GM23248 (cell line): Measurements from ENCODE around the gene COQ8B. TPM values are rescaled to one million over a fixed set of nuclear protein-coding genes. Genes with fewer than 3 reads are reported as not detected.

Experiments used
- DNase-seq: peaks from one replicate; pipeline ENCODE4 v3.0.0-alpha.2; 2015
- H2AFZ ChIP-seq: fragments of 200-600 bp; sonication (generic); 2 replicates; pipeline ENCODE4 v1.6.1; 2016; ENCODE audit warnings: antibody characterized with exemption
- H3F3A ChIP-seq: fragments of 200-600 bp; sonication (generic); 2 replicates; pipeline ENCODE4 v1.6.1; 2016; ENCODE audit warnings: mild to moderate bottlenecking, antibody characterized with exemption, mixed run types; ENCODE audit not compliant: insufficient read depth
- H3K27ac ChIP-seq: fragments of 200-600 bp; sonication (generic); 2 replicates; pipeline ENCODE4 v1.5.1; 2016; ENCODE audit warnings: mild to moderate bottlenecking
- H3K27me3 ChIP-seq: fragments of 200-600 bp; sonication (generic); replicated peaks from 2 replicates; pipeline ENCODE4 v1.6.1; 2016; ENCODE audit warnings: mild to moderate bottlenecking; ENCODE audit not compliant: insufficient read depth
- H3K36me3 ChIP-seq: fragments of 200-600 bp; sonication (generic); 2 replicates; pipeline ENCODE4 v1.6.1; 2016; ENCODE audit warnings: low read depth, mild to moderate bottlenecking
- H3K4me1 ChIP-seq: fragments of 200-600 bp; sonication (generic); 2 replicates; pipeline ENCODE4 v1.6.1; 2016; ENCODE audit warnings: mild to moderate bottlenecking; ENCODE audit not compliant: insufficient read depth
- H3K4me2 ChIP-seq: fragments of 200-600 bp; sonication (generic); one replicate; pipeline ENCODE4 v1.6.1; 2016; ENCODE audit warnings: mild to moderate bottlenecking; ENCODE audit not compliant: unreplicated experiment
- H3K4me3 ChIP-seq: fragments of 200-600 bp; sonication (generic); 2 replicates; pipeline ENCODE4 v1.5.1; 2016; ENCODE audit warnings: mild to moderate bottlenecking
- H3K79me2 ChIP-seq: fragments of 200-600 bp; sonication (generic); 2 replicates; pipeline ENCODE4 v1.6.1; 2016; ENCODE audit warnings: mild to moderate bottlenecking; ENCODE audit not compliant: insufficient read depth
- H3K9ac ChIP-seq: fragments of 200-600 bp; sonication (generic); 2 replicates; pipeline ENCODE4 v1.6.1; 2016; ENCODE audit warnings: mild to moderate bottlenecking
- H3K9me2 ChIP-seq: fragments of 200-600 bp; sonication (generic); 2 replicates; pipeline ENCODE4 v1.6.1; 2016; ENCODE audit warnings: mixed run types, mild to moderate bottlenecking, moderate library complexity; ENCODE audit not compliant: insufficient read depth
- H3K9me3 ChIP-seq: fragments of 200-600 bp; sonication (generic); one replicate; pipeline ENCODE4 v1.6.1; 2017; ENCODE audit warnings: low read depth
- H4K20me1 ChIP-seq: fragments of 200-600 bp; sonication (generic); 2 replicates; pipeline ENCODE4 v1.6.0; 2016; ENCODE audit not compliant: insufficient read depth
- EZH2 ChIP-seq: fragments of 200-600 bp; sonication (generic); IDR thresholded peaks from 2 replicates; pipeline ENCODE4 v1.6.1; 2018; ENCODE audit warnings: antibody characterized with exemption, mild to moderate bottlenecking; ENCODE audit not compliant: insufficient read depth, poor library complexity, severe bottlenecking
- EZH2phosphoT487 ChIP-seq: fragments of 200-600 bp; sonication (generic); IDR thresholded peaks from 2 replicates; pipeline ENCODE4 v1.6.1; 2018; ENCODE audit warnings: antibody characterized with exemption, moderate library complexity, mild to moderate bottlenecking, low read depth; ENCODE audit not compliant: insufficient read depth
- WGBS, 2 experiments: methylation state at CpG; one replicate each; pipeline ENCODE4 v1.1.6; 2015 to 2017; ENCODE audit warnings: low lambda C conversion rate in 2 of 2, low coverage in 1 of 2; ENCODE audit errors: missing lambda C conversion rate in 2 of 2; 5-methylcytosine and 5-hydroxymethylcytosine counted together
- in situ Hi-C: fragments of 300-500 bp; cut with MboI; formaldehyde crosslinking; loops from 2 replicates; pipeline ENCODE4 v1.15.0; 2020
- polyA plus RNA-seq: library from polyadenylated mRNA; unstranded; fragments of >200 nt; fragmentation: Nextera tagmentation; extraction: Ambion mirVana; gene quantifications from 2 replicates; pipeline ENCODE4 v1.2.1, GENCODE V29; 2016
- total RNA-seq: library from RNA; depleted of rRNA; stranded (reverse); fragments of >200 nt; shearing (Covaris generic); gene quantifications from 2 replicates; pipeline ENCODE4 v1.2.3, GENCODE V29; 2014

COQ8B gene
- total and polyA plus RNA-seq, 2 experiments from 2014 or later: 15.2 to 28.6 TPM

DNA sequence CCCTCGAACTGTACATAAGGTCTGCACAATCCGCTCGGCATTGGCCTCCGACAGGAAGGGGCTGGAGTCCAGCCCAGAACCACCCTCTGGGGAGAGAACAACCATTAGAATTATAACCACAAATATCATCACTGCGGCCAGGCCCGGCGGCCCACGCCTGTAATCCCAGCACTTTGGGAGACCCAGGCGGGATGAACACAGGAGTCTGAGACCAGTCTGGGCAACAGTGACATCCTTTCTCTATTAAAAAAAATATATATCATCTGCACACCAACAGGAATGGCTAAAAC, 11.4 kb downstream of the COQ8B start:
- in situ Hi-C loops: no loop called here
- Histone ChIP-seq H3K36me3 (peaks cover 7% of the 10 kb centered on the region; the same call in 1 of the 2 replicates), H3K27me3 (no peaks in the 10 kb centered on the region), H3F3A (no peaks in the 10 kb centered on the region), H3K4me3 (no peak overlapping the region), H3K4me1 (no peaks in the 10 kb centered on the region), H3K27ac (no peak overlapping the region), H3K9me2 (no peaks in the 10 kb centered on the region), H3K9ac (no peak overlapping the region), H3K4me2 (no peak overlapping the region), H3K9me3 (no peaks in the 10 kb centered on the region), H2AFZ (no peak overlapping the region), H4K20me1 (no peaks in the 10 kb centered on the region), H3K79me2 (no peaks in the 10 kb centered on the region)
- 94 to 97% methylated on average over 9 of the region's 9 CpGs for WGBS, 2 experiments
- no peak for TF ChIP-seq EZH2
- TF ChIP-seq EZH2phosphoT487: no peak
- DNase-seq: no peak

DNA sequence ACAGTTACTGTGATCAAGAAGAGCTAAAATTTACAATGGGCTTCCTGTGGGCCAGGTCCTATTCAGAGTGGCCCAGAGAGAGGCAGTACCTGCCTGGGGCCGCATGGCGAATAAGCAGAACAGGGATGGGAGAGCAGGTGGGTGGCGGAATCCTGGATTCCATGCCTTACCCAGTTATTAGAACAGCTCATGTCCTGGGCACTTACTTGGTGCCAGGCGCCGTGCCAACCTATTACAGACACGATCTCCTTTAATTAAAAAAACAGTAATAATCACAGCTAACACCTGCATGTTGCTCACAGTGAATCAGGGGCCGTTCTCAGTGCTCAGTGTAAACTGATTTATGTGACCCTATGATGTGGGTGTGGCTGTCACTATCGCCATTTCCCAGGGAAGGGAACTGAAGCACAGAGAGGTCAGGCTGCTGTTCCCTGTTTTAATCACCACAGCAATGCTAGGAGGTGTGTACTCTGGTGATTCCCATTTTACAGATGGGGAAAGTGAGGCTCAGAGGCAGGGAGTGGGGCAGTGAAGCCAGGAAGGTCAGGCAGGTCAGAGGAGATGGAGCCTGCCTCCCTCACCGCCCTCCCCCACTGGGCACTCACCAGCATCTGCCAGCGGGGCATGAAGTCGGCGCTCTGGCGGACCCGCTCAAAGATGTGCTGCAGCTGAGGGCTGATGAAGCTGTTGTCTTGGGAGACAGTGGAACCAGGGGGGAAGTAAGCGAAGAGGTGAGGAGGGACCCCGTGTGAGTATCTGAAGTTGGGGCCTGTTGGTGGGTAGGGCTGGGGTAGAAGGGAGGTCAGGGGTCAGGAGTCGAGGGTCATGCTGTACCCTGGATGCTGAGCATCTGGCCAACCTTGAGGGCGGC, 12.0 kb downstream of the COQ8B start:
- Histone ChIP-seq H3K9me2 (no peaks in the 10 kb centered on the region), H3K36me3 (peaks cover 7% of the 10 kb centered on the region; the same call in 1 of the 2 replicates), H4K20me1 (no peaks in the 10 kb centered on the region), H3K27me3 (no peaks in the 10 kb centered on the region), H3K4me1 (no peaks in the 10 kb centered on the region), H3K9me3 (no peaks in the 10 kb centered on the region), H3K27ac (no peak overlapping the region), H2AFZ (no peak overlapping the region), H3F3A (no peaks in the 10 kb centered on the region), H3K4me3 (no peak overlapping the region), H3K9ac (no peak overlapping the region), H3K4me2 (no peak overlapping the region), H3K79me2 (no peaks in the 10 kb centered on the region)
- TF ChIP-seq EZH2phosphoT487: no peak
- no peak for TF ChIP-seq EZH2
- 91 to 93% methylated on average over 17 to 18 of the region's 18 CpGs for WGBS, 2 experiments
- in situ Hi-C loops: no loop called here
- no peak for DNase-seq

DNA sequence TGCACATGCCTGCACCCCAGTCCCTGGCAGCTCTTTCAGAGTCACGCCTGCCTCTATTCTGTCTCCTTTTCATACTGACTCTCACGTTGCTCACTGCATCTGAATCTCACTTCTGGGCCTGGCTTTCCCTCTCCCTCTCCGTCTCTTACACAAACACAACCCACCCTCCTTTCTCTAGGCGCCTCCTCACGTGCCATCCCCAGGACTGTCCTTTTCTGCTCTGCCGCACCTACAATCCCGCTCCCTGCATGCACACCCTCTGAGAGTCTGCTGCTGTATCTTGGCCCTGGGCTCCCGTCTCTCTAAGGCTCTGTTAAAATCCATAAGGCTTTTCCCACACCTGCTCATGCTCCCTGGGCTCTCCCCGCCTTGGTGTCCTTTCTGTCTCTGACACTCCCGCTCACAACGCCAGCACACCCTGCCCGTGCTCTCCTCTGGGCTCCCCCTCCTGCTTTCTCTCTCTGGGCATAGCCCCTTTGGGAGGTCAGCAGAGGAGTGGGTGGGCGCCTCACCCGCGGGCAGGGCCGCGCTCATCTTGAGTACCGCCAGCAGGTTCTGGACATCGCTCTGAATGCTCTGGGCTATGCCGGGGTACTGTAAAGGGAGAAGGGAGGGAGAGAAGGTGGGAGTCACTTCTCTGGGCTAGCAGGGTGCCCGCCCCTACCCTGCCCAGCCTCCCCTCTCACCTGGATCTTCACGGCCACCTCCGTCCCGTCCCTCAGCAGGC, 13.5 kb downstream of the COQ8B start:
- Histone ChIP-seq H3K4me3 (no peak overlapping the region), H3K9me3 (no peaks in the 10 kb centered on the region), H4K20me1 (no peaks in the 10 kb centered on the region), H3K9me2 (no peaks in the 10 kb centered on the region), H3K79me2 (no peaks in the 10 kb centered on the region), H3K36me3 (peaks cover 3% of the 10 kb centered on the region; the same call in 1 of the 2 replicates), H3F3A (no peaks in the 10 kb centered on the region), H3K27ac (no peak overlapping the region), H3K27me3 (no peaks in the 10 kb centered on the region), H2AFZ (no peak overlapping the region), H3K4me1 (no peaks in the 10 kb centered on the region), H3K4me2 (no peak overlapping the region), H3K9ac (no peak overlapping the region)
- DNase-seq: no peak
- in situ Hi-C loops: no loop called here
- no peak for TF ChIP-seq EZH2
- TF ChIP-seq EZH2phosphoT487: no peak
- WGBS, 2 experiments: 88 to 89% methylated on average over 24 of the region's 24 CpGs

DNA sequence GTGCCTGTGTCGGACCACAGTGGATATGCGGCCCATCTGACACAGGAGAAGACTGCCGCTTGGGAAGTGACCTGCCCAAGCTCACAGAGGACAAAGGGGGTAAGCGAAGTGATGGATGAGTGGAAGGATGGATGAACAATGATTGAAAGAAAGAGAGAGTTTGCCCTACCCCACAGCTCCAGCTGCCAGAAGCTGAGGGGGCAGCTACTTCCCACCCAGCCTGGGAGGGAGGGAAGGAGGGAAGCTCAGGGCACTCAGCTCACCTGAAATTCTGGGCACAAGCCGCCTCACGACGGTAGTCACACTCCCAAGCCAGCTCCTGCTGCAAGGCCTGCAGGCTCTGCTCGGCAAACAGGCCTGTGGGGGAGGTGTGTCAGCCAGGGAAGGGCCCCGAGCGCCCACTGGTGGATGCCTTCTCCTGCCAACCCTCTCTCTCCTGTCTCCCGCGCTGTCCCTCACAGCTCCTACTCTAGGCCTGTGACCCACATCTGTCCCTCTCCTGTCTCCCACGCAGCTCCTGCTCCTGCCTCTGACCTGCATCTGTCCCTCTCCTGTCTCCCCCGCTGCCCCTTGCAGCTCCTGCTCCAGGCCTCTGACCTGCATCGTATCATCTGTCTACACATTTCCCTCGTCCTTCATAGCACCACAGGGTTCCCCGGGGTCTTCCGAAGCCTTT, 14.2 kb downstream of the COQ8B start:
- H3F3A ChIP-seq: no peaks in the 10 kb centered on the region

More for the DNA sequence above, 14.2 kb downstream of the COQ8B start:
- no peak overlapping the region for H3K4me3 ChIP-seq
- no peak overlapping the region for H2AFZ ChIP-seq
- H3K36me3 ChIP-seq: no peaks in the 10 kb centered on the region; the same call in 1 of the 2 replicates
- no peaks in the 10 kb centered on the region for H3K27me3 ChIP-seq
- H4K20me1 ChIP-seq: no peaks in the 10 kb centered on the region
- peak; percentile 24 for DNase-seq
- no peak overlapping the region for H3K27ac ChIP-seq
- no peak overlapping the region for H3K9ac ChIP-seq
- no peaks in the 10 kb centered on the region for H3K9me3 ChIP-seq
- no peaks in the 10 kb centered on the region for H3K79me2 ChIP-seq
- TF ChIP-seq EZH2phosphoT487: no peak
- no peak for TF ChIP-seq EZH2
- WGBS, 2 experiments: 72 to 78% methylated on average over 18 of the region's 18 CpGs
- H3K9me2 ChIP-seq: no peaks in the 10 kb centered on the region
- H3K4me2 ChIP-seq: no peak overlapping the region
- in situ Hi-C loops: no loop called here
- H3K4me1 ChIP-seq: no peaks in the 10 kb centered on the region
